GM21737 (cell line): Measurements from ENCODE around the gene ANAPC15.
A peak's percentile ranks its signal among the peaks of the same experiment; 100 is the strongest.

Experiments used
- ATAC-seq: cut with Tn5 transposase; IDR thresholded peaks from one replicate; pipeline ENCODE4 v1.9.1; 2021; ENCODE audit warnings: mild to moderate bottlenecking, moderate library complexity; ENCODE audit not compliant: unreplicated experiment

Gene ANAPC15

GRCh38 chr11:72127923-72128322, 15.4 kb upstream of the ANAPC15 start:
- no peak for ATAC-seq

GRCh38 chr11:72125956-72126355, 13.5 kb upstream of the ANAPC15 start:
- ATAC-seq = no peak

GRCh38 chr11:72124046-72124445, 11.6 kb upstream of the ANAPC15 start:
- ATAC-seq = no peak

GRCh38 chr11:72123117-72123653, 10.7 kb upstream of the ANAPC15 start:
- ATAC-seq = no peak

GRCh38 chr11:72122607-72123006, 10.1 kb upstream of the ANAPC15 start:
- ATAC-seq = no peak

GRCh38 chr11:72120930-72121329, 8.4 kb upstream of the ANAPC15 start:
- no peak for ATAC-seq

GRCh38 chr11:72119198-72119597, 6.7 kb upstream of the ANAPC15 start:
- ATAC-seq = no peak

GRCh38 chr11:72116019-72116755, 3.7 kb upstream of the ANAPC15 start:
- no peak for ATAC-seq

- ATAC-seq = no peak
These were observed 2.1 kb upstream of the ANAPC15 start for GRCh38 chr11:72114570-72114969.

- no peak for ATAC-seq
These were observed 698 bp upstream of the ANAPC15 start for GRCh38 chr11:72112978-72113808.

- ATAC-seq = peak; percentile 3
These were observed 974 bp downstream of the ANAPC15 start for GRCh38 chr11:72111300-72112142.

- no peak for ATAC-seq
These were observed 6.6 kb downstream of the ANAPC15 start, which contains the start of gene TOMT for GRCh38 chr11:72105888-72106287. Gene TOMT, plus strand, starts transcription at chr11:72105924. Its CDS starts 28 bp downstream, at chr11:72105952.

- no peak for ATAC-seq
These were observed 8.7 kb downstream of the ANAPC15 start for GRCh38 chr11:72103754-72104167.

GRCh38 chr11:72102946-72103753, 9.3 kb downstream of the ANAPC15 start, which contains the start of gene LAMTOR1:
Gene LAMTOR1, minus strand, starts transcription at chr11:72103297. Its CDS starts 73 bp downstream, at chr11:72103224.
- ATAC-seq = peak; percentile 81

- no peak for ATAC-seq
These were observed 9.9 kb downstream of the ANAPC15 start for GRCh38 chr11:72102631-72102945.

- ATAC-seq = no peak
These were observed 10.3 kb downstream of the ANAPC15 start for GRCh38 chr11:72102162-72102561.

- no peak for ATAC-seq
These were observed 12.0 kb downstream of the ANAPC15 start for GRCh38 chr11:72100462-72100861.

GRCh38 chr11:72100009-72100408, 12.5 kb downstream of the ANAPC15 start:
- no peak for ATAC-seq

- ATAC-seq = no peak
These were observed 13.8 kb downstream of the ANAPC15 start for GRCh38 chr11:72098741-72099140.

GRCh38 chr11:72091292-72091691, 21.2 kb downstream of the ANAPC15 start:
- peak; percentile 65 for ATAC-seq
